MM.1S (cell line): ENCODE data around the gene SUSD4.

ENCODE experiments used
- DNase-seq: peaks from one replicate; pipeline ENCODE4 v3.0.0-alpha.2; 2015
- H2AFZ ChIP-seq: fragments of 300-600 bp; sonication (generic); 2 replicates; pipeline ENCODE4 v1.6.0; 2016; ENCODE audit warnings: antibody characterized with exemption, low read length
- H3F3A ChIP-seq: fragments of 300-600 bp; sonication (generic); 2 replicates; pipeline ENCODE4 v1.6.1; 2016; ENCODE audit warnings: mild to moderate bottlenecking, antibody characterized with exemption, low read length, moderate library complexity, mixed read lengths; ENCODE audit not compliant: insufficient read depth
- H3K27ac ChIP-seq: fragments of 300-600 bp; sonication (generic); 2 replicates; pipeline ENCODE4 v1.5.1; 2016; ENCODE audit warnings: mild to moderate bottlenecking, low read length
- H3K27me3 ChIP-seq: fragments of 300-600 bp; sonication (generic); replicated peaks from 2 replicates; pipeline ENCODE4 v1.6.0; 2016; ENCODE audit warnings: low read length; ENCODE audit not compliant: insufficient read depth
- H3K36me3 ChIP-seq: fragments of 300-600 bp; sonication (generic); replicated peaks from 2 replicates; pipeline ENCODE4 v1.6.1; 2016; ENCODE audit warnings: mild to moderate bottlenecking, low read length, mixed read lengths; ENCODE audit not compliant: insufficient read depth
- H3K4me1 ChIP-seq: fragments of 300-600 bp; sonication (generic); 2 replicates; pipeline ENCODE4 v1.6.1; 2016; ENCODE audit warnings: low read length, mixed read lengths
- H3K4me2 ChIP-seq: fragments of 300-600 bp; sonication (generic); 2 replicates; pipeline ENCODE4 v1.6.0; 2016; ENCODE audit warnings: low read depth, low read length
- H3K4me3 ChIP-seq: fragments of 300-600 bp; sonication (generic); 2 replicates; pipeline ENCODE4 v1.5.1; 2016; ENCODE audit warnings: low read length, mixed read lengths
- H3K79me2 ChIP-seq: fragments of 300-600 bp; sonication (generic); 2 replicates; pipeline ENCODE4 v1.6.1; 2016; ENCODE audit warnings: mixed run types, low read length, mixed read lengths
- H3K9ac ChIP-seq: fragments of 300-600 bp; sonication (generic); 2 replicates; pipeline ENCODE4 v1.6.1; 2016; ENCODE audit warnings: low read length, mixed read lengths
- H3K9me2 ChIP-seq: fragments of 300-600 bp; sonication (generic); replicated peaks from 2 replicates; pipeline ENCODE4 v1.6.1; 2016; ENCODE audit warnings: mild to moderate bottlenecking, low read length, mixed read lengths; ENCODE audit not compliant: insufficient read depth
- H3K9me3 ChIP-seq: fragments of 300-600 bp; sonication (generic); replicated peaks from 2 replicates; pipeline ENCODE4 v1.6.1; 2016; ENCODE audit warnings: mild to moderate bottlenecking, low read length, mixed read lengths; ENCODE audit not compliant: insufficient read depth
- H4K20me1 ChIP-seq: fragments of 300-600 bp; sonication (generic); 2 replicates; pipeline ENCODE4 v1.6.1; 2016; ENCODE audit warnings: mild to moderate bottlenecking, low read length, moderate library complexity, mixed read lengths; ENCODE audit not compliant: insufficient read depth
- CTCF ChIP-seq: fragments of 300-600 bp; sonication (generic); IDR thresholded peaks from 2 replicates; pipeline ENCODE4 v1.5.1; 2016; ENCODE audit warnings: antibody characterized with exemption, low read length, mixed read lengths
- EZH2 ChIP-seq: fragments of 300-600 bp; sonication (generic); optimal IDR thresholded peaks from 2 replicates; pipeline ENCODE3; 2017; ENCODE audit warnings: low read depth, mild to moderate bottlenecking, antibody characterized with exemption, low read length, mixed read lengths
- EZH2phosphoT487 ChIP-seq: fragments of 300-600 bp; sonication (generic); IDR thresholded peaks from 2 replicates; pipeline ENCODE4 v1.6.1; 2018; ENCODE audit warnings: antibody characterized with exemption, low read length

Gene SUSD4

GRCh38 chr1:223228201-223228600 lies 135.8 kb downstream of the SUSD4 start:
- no peak overlapping the region for H3K27ac ChIP-seq
- H3K9me3 ChIP-seq, result no peaks in the 10 kb centered on the region
- H4K20me1 ChIP-seq, result no peaks in the 10 kb centered on the region
- no peaks in the 10 kb centered on the region for H3K9me2 ChIP-seq
- no peaks in the 10 kb centered on the region for H3K36me3 ChIP-seq
- TF ChIP-seq EZH2 (no peak), CTCF (no peak), EZH2phosphoT487 (no peak)
- no peaks in the 10 kb centered on the region for H3K27me3 ChIP-seq
- no peak overlapping the region for H3K4me3 ChIP-seq
- H2AFZ ChIP-seq, result no peak overlapping the region
- H3K9ac ChIP-seq, result no peak overlapping the region
- H3K4me2 ChIP-seq, result no peak overlapping the region
- no peaks in the 10 kb centered on the region for H3K4me1 ChIP-seq
- H3K79me2 ChIP-seq, result no peaks in the 10 kb centered on the region
- H3F3A ChIP-seq, result no peaks in the 10 kb centered on the region
- no peak for DNase-seq

- Histone ChIP-seq H3K79me2 (no peaks in the 10 kb centered on the region), H3K4me1 (no peaks in the 10 kb centered on the region), H3K4me3 (no peak overlapping the region), H3K27ac (no peak overlapping the region), H3K9ac (no peak overlapping the region), H3K27me3 (no peaks in the 10 kb centered on the region), H3K4me2 (no peak overlapping the region), H3K36me3 (no peaks in the 10 kb centered on the region), H2AFZ (no peak overlapping the region), H3K9me2 (no peaks in the 10 kb centered on the region), H4K20me1 (no peaks in the 10 kb centered on the region), H3K9me3 (no peaks in the 10 kb centered on the region), H3F3A (no peaks in the 10 kb centered on the region)
- DNase-seq, result no peak
- TF ChIP-seq CTCF (no peak), EZH2 (no peak), EZH2phosphoT487 (no peak)
These were observed 136.3 kb downstream of the SUSD4 start for GRCh38 chr1:223227486-223228196.

GRCh38 chr1:223227031-223227430 lies 136.9 kb downstream of the SUSD4 start:
- H3K79me2 ChIP-seq, result no peaks in the 10 kb centered on the region
- H3K4me3 ChIP-seq, result no peak overlapping the region
- no peaks in the 10 kb centered on the region for H3K36me3 ChIP-seq
- H3K4me1 ChIP-seq, result no peaks in the 10 kb centered on the region
- no peaks in the 10 kb centered on the region for H3K9me3 ChIP-seq
- TF ChIP-seq EZH2phosphoT487 (no peak), EZH2 (no peak), CTCF (no peak)
- no peak overlapping the region for H3K4me2 ChIP-seq
- H3K9me2 ChIP-seq, result no peaks in the 10 kb centered on the region
- no peaks in the 10 kb centered on the region for H3F3A ChIP-seq
- H3K27me3 ChIP-seq, result no peaks in the 10 kb centered on the region
- H4K20me1 ChIP-seq, result no peaks in the 10 kb centered on the region
- H3K9ac ChIP-seq, result no peak overlapping the region
- no peak overlapping the region for H2AFZ ChIP-seq
- no peak overlapping the region for H3K27ac ChIP-seq
- no peak for DNase-seq
